Cardiac fibroblast (primary cell): Measurements from ENCODE around the gene ALPL.

Source experiments
- DNase-seq, 2 donors: peaks; one replicate each; pipeline versions ENCODE4 v3.0.0 to v3.0.0-alpha.2; 2010; ENCODE audit warnings: low read depth in 2 of 2
- H3K4me3 ChIP-seq, 2 donors: replicated peaks in 1 of 2; 1 replicate in 1 of 2; 2 replicates in 1 of 2; pipeline ENCODE4 v1.5.1; 2011; ENCODE audit warnings: low read depth in 2 of 2, low read length in 2 of 2, mild to moderate bottlenecking in 2 of 2, moderate library complexity in 1 of 2
- TF ChIP-seq, protein P1 (sequence below): IDR thresholded peaks from one replicate; pipeline ENCODE4 v1.5.1; 2011; ENCODE audit warnings: low read depth, mild to moderate bottlenecking, low read length, inconsistent platforms

ALPL gene

GRCh38 chr1:21522525-21523038 lies 13.4 kb downstream of the ALPL start:
- H3K4me3 ChIP-seq: no peak overlapping the region
- TF ChIP-seq, protein P1, sequence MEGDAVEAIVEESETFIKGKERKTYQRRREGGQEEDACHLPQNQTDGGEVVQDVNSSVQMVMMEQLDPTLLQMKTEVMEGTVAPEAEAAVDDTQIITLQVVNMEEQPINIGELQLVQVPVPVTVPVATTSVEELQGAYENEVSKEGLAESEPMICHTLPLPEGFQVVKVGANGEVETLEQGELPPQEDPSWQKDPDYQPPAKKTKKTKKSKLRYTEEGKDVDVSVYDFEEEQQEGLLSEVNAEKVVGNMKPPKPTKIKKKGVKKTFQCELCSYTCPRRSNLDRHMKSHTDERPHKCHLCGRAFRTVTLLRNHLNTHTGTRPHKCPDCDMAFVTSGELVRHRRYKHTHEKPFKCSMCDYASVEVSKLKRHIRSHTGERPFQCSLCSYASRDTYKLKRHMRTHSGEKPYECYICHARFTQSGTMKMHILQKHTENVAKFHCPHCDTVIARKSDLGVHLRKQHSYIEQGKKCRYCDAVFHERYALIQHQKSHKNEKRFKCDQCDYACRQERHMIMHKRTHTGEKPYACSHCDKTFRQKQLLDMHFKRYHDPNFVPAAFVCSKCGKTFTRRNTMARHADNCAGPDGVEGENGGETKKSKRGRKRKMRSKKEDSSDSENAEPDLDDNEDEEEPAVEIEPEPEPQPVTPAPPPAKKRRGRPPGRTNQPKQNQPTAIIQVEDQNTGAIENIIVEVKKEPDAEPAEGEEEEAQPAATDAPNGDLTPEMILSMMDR: no peak
- no peak for DNase-seq

DNA sequence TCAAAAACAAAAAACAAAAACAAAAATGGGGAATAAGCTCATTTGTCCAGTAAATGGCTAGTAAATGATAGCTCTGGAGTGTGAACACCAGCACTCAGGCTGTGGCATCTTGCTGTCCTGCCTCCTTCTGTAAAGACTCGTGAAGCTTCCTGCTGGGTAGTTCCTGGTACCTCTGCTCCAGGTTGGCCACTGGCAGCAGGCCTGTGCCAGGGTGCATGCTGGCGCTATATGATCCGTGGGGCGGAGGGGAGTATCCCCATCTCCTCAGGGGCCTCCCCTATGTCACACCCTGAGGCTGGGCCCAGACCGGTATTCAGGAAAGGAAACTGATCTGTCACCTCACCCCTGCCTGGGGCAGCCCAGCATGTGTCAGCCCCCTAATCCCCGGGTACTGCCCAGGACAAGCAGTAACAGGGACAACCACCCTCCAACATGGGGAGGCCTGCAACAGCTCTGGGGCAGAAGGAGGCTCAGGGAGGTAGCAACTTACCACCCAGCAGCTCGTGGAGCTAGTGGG lies 14.1 kb downstream of the ALPL start:
- H3K4me3 ChIP-seq: no peak overlapping the region
- TF ChIP-seq, protein P1: no peak
- no peak for DNase-seq

DNA sequence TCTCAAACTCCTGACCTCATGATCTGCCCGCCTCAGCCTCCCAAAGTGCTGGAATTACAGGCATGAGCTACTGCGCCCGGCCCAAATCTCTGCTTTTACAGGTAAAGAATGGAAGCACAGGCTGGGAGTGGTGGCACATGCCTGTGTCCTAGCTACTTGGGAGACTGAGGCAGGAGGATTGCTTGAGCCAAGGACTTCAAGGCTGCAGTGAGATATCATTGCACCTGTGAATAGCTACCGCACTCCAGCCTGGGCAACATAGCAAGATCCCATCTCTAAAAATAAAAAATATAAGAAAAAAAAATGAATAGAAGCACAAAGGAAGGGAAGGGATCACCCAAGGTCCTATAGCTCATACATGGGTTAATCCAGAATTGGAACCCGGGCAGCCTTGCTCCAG lies 15.0 kb downstream of the ALPL start:
- TF ChIP-seq, protein P1: no peak
- H3K4me3 ChIP-seq: no peak overlapping the region
- no peak for DNase-seq

- no peak overlapping the region for H3K4me3 ChIP-seq
- TF ChIP-seq, protein P1: no peak
- DNase-seq: no peak
These were observed 15.6 kb downstream of the ALPL start for GRCh38 chr1:21524686-21525339.

DNA sequence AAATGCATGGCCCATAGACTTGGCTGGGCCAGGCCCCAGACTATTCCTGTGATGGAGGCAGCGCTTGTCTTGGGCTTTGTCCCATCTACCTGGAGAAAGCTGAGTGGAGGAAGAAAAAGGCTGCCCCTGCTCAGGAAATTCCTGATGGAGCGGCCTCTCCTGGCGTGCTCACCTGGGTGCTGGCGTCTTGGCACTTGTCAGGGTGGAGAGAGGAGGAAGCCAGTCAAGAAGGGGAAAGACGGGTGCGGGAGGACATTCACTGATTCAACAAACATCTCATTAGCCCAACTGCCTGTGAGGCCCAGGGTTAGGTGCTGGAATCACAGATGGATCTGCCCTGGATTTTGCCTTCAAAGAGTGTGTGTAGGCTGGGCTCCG lies 16.1 kb downstream of the ALPL start:
- DNase-seq: no peak
- TF ChIP-seq, protein P1: no peak
- H3K4me3 ChIP-seq: no peak overlapping the region

DNA sequence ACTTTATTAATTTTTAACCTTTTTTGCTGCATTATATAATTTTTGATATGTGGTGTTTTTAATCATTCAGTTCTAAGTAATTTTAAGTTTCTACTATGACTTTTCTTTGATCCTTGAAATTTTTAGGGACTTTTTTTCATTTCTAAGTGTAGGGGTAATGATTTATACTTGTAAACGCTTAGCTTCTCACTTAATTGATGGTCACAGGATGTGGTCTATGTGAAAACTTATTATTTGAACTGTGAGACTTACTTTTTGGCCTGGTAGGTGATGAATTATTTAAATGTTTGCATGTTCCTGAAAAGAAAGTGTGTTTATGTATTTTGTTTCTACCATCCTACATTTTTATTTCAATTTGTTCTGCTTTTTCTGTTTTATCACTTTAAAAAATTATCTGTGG lies 17.2 kb downstream of the ALPL start:
- H3K4me3 ChIP-seq: no peak overlapping the region
- TF ChIP-seq, protein P1: no peak
- no peak for DNase-seq
